Psoas muscle (tissue), 8 donors: ENCODE data around the gene TOE1. TPM values are rescaled to one million over a fixed set of nuclear protein-coding genes. Genes with fewer than 3 reads are reported as not detected.

ENCODE experiments used
- ATAC-seq, 4 donors: fragments of 200-7000 bp; cut with Tn5 transposase; one replicate each; pipeline ENCODE4 v1.9.1; 2020; ENCODE audit warnings: moderate library complexity in 3 of 4, mild to moderate bottlenecking in 2 of 4
- DNase-seq, 2 donors: peaks; one replicate each; pipeline ENCODE4 v3.0.0-alpha.2; 2020
- H3K27ac ChIP-seq: fragments of 200-600 bp; one replicate; pipeline ENCODE4 v1.8.0; 2022
- H3K27me3 ChIP-seq, 3 donors: fragments of 200-600 bp in 1 of 3; one replicate each; pipeline versions ENCODE4 v1.6.1 to v1.8.0; 2013 to 2022; ENCODE audit warnings: low read length in 2 of 3, mild to moderate bottlenecking in 2 of 3, moderate library complexity in 1 of 3; ENCODE audit not compliant: insufficient read depth in 3 of 3
- H3K36me3 ChIP-seq, 2 donors: fragments of 200-600 bp in 1 of 2; one replicate each; pipeline versions ENCODE4 v1.6.1 to v1.8.0; 2013 to 2022; ENCODE audit warnings: low read depth in 1 of 2, mild to moderate bottlenecking in 1 of 2, moderate library complexity in 1 of 2; ENCODE audit not compliant: insufficient read depth in 1 of 2
- H3K4me1 ChIP-seq: fragments of 200-600 bp; one replicate; pipeline ENCODE4 v1.8.0; 2022
- H3K4me3 ChIP-seq: fragments of 200-600 bp; one replicate; pipeline ENCODE4 v1.8.0; 2022; ENCODE audit warnings: mild to moderate bottlenecking
- H3K9me3 ChIP-seq: fragments of 200-600 bp; one replicate; pipeline ENCODE4 v1.8.0; 2022
- WGBS, 3 donors: extraction: QIAGEN DNeasy Blood & Tissue Kit; methylation state at CpG; one replicate each; pipeline versions ENCODE4 v1.1.6 to v1.1.7; 2013; 5-methylcytosine and 5-hydroxymethylcytosine counted together
- intact Hi-C, 2 donors: fragments of 100-400 bp; cut with DNase I; formaldehyde crosslinking; loops; one replicate each; pipeline versions ENCODE4 v1.11.0 to v1.14.2; 2022
- polyA plus RNA-seq, 3 donors: library from polyadenylated mRNA; stranded (reverse); fragments of 200-250 nt; gene quantifications; one replicate each; pipeline ENCODE4 v1.2.3, GENCODE V29; 2013
- total RNA-seq, 4 donors: library from RNA; stranded (reverse); fragmentation: NEBNext Ultra II Directional in 2 of 4; extraction: Animal tissue kit (Norgen Biotek cat#: 25700) in 2 of 4; gene quantifications; one replicate each; pipeline versions ENCODE4 v1.2.1 to v1.2.4, GENCODE V29; 2021 to 2023
- TF ChIP-seq, protein P1 (sequence below): fragments of 200-600 bp; IDR thresholded peaks from one replicate; pipeline ENCODE4 v1.8.0; 2022; ENCODE audit warnings: antibody characterized with exemption
- donor health status: healthy with polysubstance abuse.
- donor health status: DM: no; HTN: no; CAD: no; lungs with moderate emphysema.
- donor health status: Bipolar disorder and iron deficiency.
- donor health status: healthy.
- donor health status: DM: yes; HTN: yes; CAD: no.
- donor health status: DM: no; HTN: no; CAD: no.
- donor health status: DM: no; HTN: no; CAD: no.
- donor health status: DM: yes; HTN: yes; CAD: no.

The TOE1 gene
- total and polyA plus RNA-seq, 7 donors = 2.7 to 6.7 (median 3.9) TPM

- peak in 1 of 2 donors; percentile 74 for DNase-seq
- ATAC-seq = peak; percentile 78 to 91 (median 88)
- intact Hi-C loops = no loop called here
- Histone ChIP-seq H3K9me3 (no peaks in the 10 kb centered on the region), H3K36me3 (peaks cover 0 to 20% of the 10 kb centered on the region in 2 donors), H3K4me3 (peak overlapping the region; percentile 41), H3K4me1 (peaks cover 48% of the 10 kb centered on the region), H3K27me3 (no peaks in the 10 kb centered on the region), H3K27ac (peak overlapping the region; percentile 80)
- WGBS, 3 donors = 10 to 16% (median 12%) methylated on average over 3 of the region's 3 CpGs
- TF ChIP-seq, protein P1, sequence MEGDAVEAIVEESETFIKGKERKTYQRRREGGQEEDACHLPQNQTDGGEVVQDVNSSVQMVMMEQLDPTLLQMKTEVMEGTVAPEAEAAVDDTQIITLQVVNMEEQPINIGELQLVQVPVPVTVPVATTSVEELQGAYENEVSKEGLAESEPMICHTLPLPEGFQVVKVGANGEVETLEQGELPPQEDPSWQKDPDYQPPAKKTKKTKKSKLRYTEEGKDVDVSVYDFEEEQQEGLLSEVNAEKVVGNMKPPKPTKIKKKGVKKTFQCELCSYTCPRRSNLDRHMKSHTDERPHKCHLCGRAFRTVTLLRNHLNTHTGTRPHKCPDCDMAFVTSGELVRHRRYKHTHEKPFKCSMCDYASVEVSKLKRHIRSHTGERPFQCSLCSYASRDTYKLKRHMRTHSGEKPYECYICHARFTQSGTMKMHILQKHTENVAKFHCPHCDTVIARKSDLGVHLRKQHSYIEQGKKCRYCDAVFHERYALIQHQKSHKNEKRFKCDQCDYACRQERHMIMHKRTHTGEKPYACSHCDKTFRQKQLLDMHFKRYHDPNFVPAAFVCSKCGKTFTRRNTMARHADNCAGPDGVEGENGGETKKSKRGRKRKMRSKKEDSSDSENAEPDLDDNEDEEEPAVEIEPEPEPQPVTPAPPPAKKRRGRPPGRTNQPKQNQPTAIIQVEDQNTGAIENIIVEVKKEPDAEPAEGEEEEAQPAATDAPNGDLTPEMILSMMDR = no peak
Observed at GRCh38 chr1:45348966-45349677, 9.2 kb downstream of the TOE1 start.

DNA sequence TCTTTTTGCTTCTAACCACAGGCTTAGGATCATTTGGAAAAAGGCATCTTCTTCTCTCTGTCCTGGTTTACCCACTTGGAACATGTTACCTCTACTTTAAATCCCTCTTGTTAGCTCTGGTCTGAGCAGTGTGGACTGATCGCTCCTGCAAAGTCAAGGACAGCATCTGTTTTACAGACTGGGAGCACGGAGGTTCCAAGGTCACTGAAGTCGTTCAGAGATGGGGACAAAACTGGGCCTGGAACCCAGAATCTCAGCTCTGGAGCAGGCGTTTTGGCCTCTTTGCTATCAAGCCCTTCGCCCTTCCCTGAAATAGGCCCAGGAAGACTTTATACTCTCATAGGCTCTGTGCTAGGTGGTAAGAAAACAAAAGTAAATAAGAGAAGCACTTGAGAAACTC, 11.5 kb downstream of the TOE1 start:
- intact Hi-C loops = no loop called here
- DNase-seq = no peak
- TF ChIP-seq, protein P1 = no peak
- Histone ChIP-seq H3K9me3 (no peaks in the 10 kb centered on the region), H3K4me3 (no peak overlapping the region), H3K27me3 (no peaks in the 10 kb centered on the region), H3K4me1 (peaks cover 65% of the 10 kb centered on the region), H3K36me3 (no peaks in the 10 kb centered on the region), H3K27ac (no peak overlapping the region)
- 70 to 81% (median 79%) methylated on average over 5 of the region's 5 CpGs for WGBS, 3 donors
- ATAC-seq = no peak

- TF ChIP-seq, protein P1 = no peak
- H3K4me1 ChIP-seq = peaks cover 51% of the 10 kb centered on the region
- 27 to 73% (median 37%) methylated on average over 2 of the region's 2 CpGs for WGBS, 3 donors
- H3K4me3 ChIP-seq = no peak overlapping the region
- no peaks in the 10 kb centered on the region for H3K9me3 ChIP-seq
- DNase-seq (no peak), ATAC-seq (peak in 3 of 4 donors; percentile 13 to 59 (median 50))
- H3K27ac ChIP-seq = peak overlapping the region; percentile 76
- intact Hi-C loops = no loop called here
- H3K36me3 ChIP-seq = no peaks in the 10 kb centered on the region
- no peaks in the 10 kb centered on the region for H3K27me3 ChIP-seq
Observed at GRCh38 chr1:45353685-45354084, 13.7 kb downstream of the TOE1 start.

DNA sequence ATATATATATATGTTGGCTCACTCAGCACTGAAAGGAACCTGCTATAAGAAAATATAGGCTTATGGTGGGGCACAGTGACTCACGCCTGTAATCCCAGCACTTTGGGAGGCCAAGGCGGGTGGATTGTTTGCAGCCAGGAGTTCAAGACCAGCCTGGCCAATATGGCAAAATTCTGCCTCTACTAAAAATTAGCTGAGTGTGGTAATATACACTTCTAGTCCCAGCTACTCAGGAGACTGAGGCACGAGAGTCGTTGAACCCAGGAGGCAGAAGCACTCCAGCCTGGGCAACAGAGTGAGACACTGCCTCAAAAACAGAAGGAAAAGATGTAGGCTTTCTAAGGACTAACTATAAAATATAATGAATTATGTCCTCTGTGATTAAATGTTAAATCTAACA, 14.9 kb downstream of the TOE1 start:
- intact Hi-C loops = loop anchor here in 1 of 2 donors (5.0 kb wide), 1 partner anchor 212 kb away; no protein-coding TSS in a partner anchor
- Histone ChIP-seq H3K9me3 (no peaks in the 10 kb centered on the region), H3K36me3 (no peaks in the 10 kb centered on the region), H3K4me1 (peaks cover 39% of the 10 kb centered on the region), H3K27me3 (no peaks in the 10 kb centered on the region), H3K4me3 (no peak overlapping the region), H3K27ac (peak overlapping the region; percentile 19)
- 92 to 94% (median 94%) methylated on average over 4 of the region's 4 CpGs for WGBS, 3 donors
- no peak for DNase-seq
- no peak for ATAC-seq
- TF ChIP-seq, protein P1 = no peak
